Activated naive CD4-positive, alpha-beta T cell treated with anti-CD3 and anti-CD28 coated beads, Interleukin-2, amount 50 U/mL, for 72 hours (primary cell): ENCODE results near the gene KRTAP5-6. TPM values are rescaled to one million over a fixed set of nuclear protein-coding genes. Genes with fewer than 3 reads are reported as not detected.

ENCODE experiments used
- ATAC-seq, 2 donors: fragments of 150-1000 bp; cut with Tn5 transposase; 2 replicates each; pipeline ENCODE4 v1.10.0; 2021; ENCODE audit warnings: mild to moderate bottlenecking in 2 of 2, moderate library complexity in 2 of 2
- DNase-seq, 2 donors: peaks; one replicate each; pipeline ENCODE4 v3.0.0; 2021 to 2022; ENCODE audit warnings: low spot score in 2 of 2
- H3K27ac Mint-ChIP-seq, 2 donors: one replicate each; pipeline ENCODE4 v1.8.0; 2022; ENCODE audit warnings: mild to moderate bottlenecking in 2 of 2, mixed read lengths in 2 of 2
- H3K36me3 Mint-ChIP-seq, 2 donors: one replicate each; pipeline ENCODE4 v1.8.0; 2022; ENCODE audit warnings: mixed read lengths in 2 of 2
- H3K9me3 Mint-ChIP-seq, 2 donors: one replicate each; pipeline ENCODE4 v1.8.0; 2022; ENCODE audit warnings: mixed read lengths in 2 of 2
- total RNA-seq, 2 donors: library from RNA; stranded (reverse); gene quantifications; one replicate each; pipeline ENCODE4 v1.2.3, GENCODE V29; 2022

KRTAP5-6 gene, protein sequence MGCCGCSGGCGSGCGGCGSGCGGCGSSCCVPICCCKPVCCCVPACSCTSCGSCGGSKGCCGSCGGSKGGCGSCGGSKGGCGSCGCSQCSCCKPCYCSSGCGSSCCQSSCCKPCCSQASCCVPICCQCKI
- not detected for total RNA-seq

DNA sequence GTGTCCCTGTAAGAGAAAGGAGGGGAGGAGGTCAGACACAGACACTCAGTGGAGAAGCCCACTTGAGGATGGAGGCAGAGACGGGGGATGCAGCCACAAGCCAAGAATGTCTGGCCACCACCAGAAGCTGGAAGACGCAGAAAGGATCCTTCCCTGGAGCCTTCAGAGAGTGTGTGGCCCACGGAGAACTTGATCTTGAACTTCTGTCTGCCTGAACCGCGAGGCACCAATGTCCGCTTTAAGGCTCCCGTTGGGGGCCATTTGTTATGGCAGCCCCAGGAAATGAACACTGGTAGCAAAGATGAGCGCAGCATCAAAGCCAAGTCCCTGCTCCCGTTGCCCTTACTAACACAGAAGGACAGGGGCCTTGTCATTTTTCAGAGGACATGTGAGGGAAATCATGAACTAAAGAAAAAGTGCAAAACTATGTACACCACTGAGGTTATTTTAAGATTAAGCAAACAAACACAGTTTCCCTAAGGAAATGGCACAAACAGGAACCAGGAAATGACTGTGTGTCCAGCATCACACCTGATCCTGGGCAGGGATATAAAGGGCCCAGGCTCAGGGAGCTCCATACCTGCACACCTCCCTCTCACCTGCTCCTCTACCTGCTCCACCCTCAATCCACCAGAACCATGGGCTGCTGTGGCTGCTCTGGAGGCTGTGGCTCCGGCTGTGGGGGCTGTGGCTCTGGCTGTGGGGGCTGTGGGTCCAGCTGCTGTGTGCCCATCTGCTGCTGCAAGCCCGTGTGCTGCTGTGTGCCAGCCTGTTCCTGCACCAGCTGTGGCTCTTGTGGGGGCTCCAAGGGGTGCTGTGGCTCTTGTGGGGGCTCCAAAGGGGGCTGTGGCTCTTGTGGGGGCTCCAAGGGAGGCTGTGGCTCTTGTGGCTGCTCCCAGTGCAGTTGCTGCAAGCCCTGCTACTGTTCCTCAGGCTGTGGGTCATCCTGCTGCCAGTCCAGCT is at the start of gene KRTAP5-6:
KRTAP5-6 (plus strand) TSS at position 588 of the 963 bp plus-strand sequence; CDS start at position 639, 51 bp downstream.
- Mint-ChIP-seq H3K36me3 (peaks cover 8% of the 10 kb centered on the region in 2 donors), H3K27ac (no peak within 1 kb of the TSS), H3K9me3 (peaks cover 0 to 7% of the 10 kb centered on the region in 2 donors)
- no peak for ATAC-seq
- DNase-seq, result no peak

- Mint-ChIP-seq H3K27ac (no peak overlapping the region), H3K9me3 (no peaks in the 10 kb centered on the region), H3K36me3 (no peaks in the 10 kb centered on the region)
- no peak for DNase-seq
- ATAC-seq, result no peak
Observed at GRCh38 chr11:1647901-1648652, 48.9 kb upstream of the KRTAP5-6 start.

DNA sequence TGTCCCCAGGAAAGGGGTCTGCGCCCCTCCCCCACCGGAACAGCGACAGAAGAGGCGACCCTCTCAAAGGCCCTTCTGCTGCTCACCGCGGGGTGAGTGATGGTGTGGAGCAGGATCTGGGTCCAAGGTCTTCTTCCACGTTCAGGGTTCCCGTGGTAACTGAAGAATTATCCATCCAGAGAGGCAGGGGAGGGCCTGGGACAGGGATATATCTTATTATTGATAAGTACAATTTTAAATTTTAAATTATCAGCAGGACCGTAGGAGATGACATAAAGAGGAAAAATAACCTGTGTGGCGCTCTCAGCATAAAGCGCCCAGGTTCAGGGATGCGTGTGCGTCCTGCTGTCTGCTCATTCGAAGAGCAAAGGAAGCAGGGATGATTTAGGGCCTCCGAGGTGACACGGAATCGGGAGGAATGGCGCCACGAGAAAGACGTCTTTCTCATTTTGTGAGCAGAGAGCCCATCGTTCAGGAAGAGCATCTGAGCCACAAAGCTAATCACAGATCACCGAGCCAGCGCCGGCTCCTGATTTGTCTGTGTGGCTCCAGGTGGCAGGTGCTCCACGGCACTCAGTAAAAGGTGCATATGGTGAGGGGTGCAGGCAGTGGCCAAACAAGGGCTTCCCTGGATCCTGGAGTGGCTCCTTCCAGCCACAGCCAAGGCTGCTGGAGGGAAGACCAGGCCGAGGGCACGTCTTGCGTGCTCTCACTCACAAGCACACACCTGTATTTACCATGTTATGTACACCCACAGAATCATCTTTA is 48.2 kb upstream of the KRTAP5-6 start:
- ATAC-seq, result no peak
- Mint-ChIP-seq H3K9me3 (no peaks in the 10 kb centered on the region), H3K36me3 (no peaks in the 10 kb centered on the region), H3K27ac (no peak overlapping the region)
- DNase-seq, result no peak

GRCh38 chr11:1650034-1650917 is 46.7 kb upstream of the KRTAP5-6 start:
- Mint-ChIP-seq H3K36me3 (no peaks in the 10 kb centered on the region), H3K9me3 (no peaks in the 10 kb centered on the region), H3K27ac (no peak overlapping the region)
- DNase-seq, result no peak
- no peak for ATAC-seq

GRCh38 chr11:1650918-1651262 is 46.1 kb upstream of the KRTAP5-6 start:
- Mint-ChIP-seq H3K27ac (no peak overlapping the region), H3K36me3 (no peaks in the 10 kb centered on the region), H3K9me3 (no peaks in the 10 kb centered on the region)
- ATAC-seq, result no peak
- no peak for DNase-seq

DNA sequence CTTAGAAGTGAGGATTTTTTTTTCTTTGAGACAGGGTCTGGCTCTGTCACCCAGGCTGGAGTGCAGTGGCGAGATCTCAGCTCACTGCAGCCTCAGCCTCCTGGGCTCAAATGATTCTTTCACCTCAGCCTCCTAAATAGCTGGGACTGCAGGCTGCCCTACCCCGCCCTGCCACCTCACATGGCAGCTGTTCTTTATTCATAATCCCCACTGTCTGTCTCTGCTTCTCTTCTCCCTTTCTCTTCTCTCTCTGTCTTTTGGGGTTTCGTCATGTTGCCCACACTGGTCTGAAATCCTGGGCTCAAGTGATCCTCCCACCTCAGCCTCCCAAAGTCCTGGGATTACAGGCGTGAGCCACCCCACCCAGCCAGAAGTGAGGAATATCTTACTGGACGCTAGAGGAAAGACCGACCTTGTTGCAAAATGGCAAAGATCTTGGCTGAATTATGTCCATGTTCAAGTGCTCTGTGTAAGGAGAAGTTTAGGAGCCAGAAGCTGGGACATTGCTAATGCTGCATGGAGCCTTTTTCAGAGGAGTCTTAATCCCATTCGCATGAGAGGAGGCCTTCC is 45.5 kb upstream of the KRTAP5-6 start:
- Mint-ChIP-seq H3K27ac (no peak overlapping the region), H3K9me3 (no peaks in the 10 kb centered on the region), H3K36me3 (no peaks in the 10 kb centered on the region)
- ATAC-seq, result no peak
- DNase-seq, result no peak

DNA sequence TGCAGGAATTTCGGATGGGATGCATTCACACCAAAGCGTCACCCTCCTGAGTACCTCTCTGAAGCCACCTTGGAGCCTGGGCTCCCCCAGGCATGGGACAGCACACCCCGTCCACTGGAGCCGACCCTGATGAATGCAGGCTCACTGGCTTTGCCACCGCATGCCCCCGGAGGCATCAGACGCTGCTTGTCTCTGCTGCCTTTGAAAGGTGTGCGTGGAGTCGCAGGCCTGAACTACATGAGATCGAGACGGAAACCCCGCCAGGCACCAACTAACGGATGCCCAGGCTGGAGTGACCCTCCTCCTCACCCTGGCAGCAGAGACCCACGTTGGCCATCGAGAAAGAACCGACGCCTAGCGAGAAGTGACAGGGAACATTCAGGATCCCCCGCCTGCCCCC is 45.0 kb upstream of the KRTAP5-6 start:
- H3K36me3 Mint-ChIP-seq, result no peaks in the 10 kb centered on the region
- ATAC-seq (no peak), DNase-seq (peak in 1 of 2 donors; percentile 45)
- H3K27ac Mint-ChIP-seq, result no peak overlapping the region
- no peaks in the 10 kb centered on the region for H3K9me3 Mint-ChIP-seq

- Mint-ChIP-seq H3K36me3 (no peaks in the 10 kb centered on the region), H3K27ac (no peak overlapping the region), H3K9me3 (no peaks in the 10 kb centered on the region)
- DNase-seq (no peak), ATAC-seq (no peak)
Observed at GRCh38 chr11:1652442-1652770, 44.6 kb upstream of the KRTAP5-6 start.

GRCh38 chr11:1652771-1653540 is 44.0 kb upstream of the KRTAP5-6 start:
- ATAC-seq (peak; percentile 80 to 87), DNase-seq (peak; percentile 72 to 85)
- Mint-ChIP-seq H3K9me3 (no peaks in the 10 kb centered on the region), H3K27ac (no peak overlapping the region), H3K36me3 (no peaks in the 10 kb centered on the region)

DNA sequence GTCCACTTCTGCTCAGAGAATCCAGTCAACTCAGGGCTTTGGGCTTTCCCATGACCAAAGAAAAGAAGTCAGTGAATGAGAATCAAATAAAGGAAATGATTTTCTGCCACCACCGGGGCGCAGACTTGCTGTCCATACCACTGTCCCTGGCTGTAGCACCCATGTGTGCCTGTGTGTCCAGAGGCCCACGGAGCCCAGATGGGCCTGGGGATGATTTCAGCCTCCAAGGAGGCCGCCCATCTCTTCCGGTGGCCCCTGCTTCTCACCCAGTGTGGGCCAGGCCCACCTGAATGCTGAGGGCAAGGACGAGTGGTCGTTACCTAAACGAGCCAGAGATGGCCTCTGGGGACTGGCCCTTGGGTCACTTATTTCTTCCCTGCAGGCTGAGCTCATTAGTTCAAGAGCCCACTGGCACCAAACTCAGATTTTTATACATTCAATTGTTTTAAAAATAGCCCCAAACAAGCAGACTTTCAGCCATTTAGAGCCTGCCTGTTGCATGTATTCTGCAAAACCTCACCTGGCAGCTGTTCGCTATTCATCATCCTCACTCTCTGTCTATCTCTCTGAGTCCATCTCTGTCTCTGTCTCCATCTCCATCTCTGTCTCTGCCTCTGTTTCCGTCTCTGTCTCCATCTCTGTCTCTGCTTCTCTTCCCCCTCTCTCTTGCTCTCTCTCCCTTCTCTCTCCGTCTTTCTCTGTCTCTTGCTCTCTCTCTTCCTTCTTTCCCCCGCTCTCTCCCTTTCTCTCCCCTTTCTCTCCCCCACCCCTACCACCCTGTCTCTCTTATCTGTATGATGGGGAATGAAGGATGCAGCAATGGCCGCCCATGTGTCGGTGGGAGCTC is 43.2 kb upstream of the KRTAP5-6 start:
- Mint-ChIP-seq H3K27ac (no peak overlapping the region), H3K9me3 (no peaks in the 10 kb centered on the region), H3K36me3 (no peaks in the 10 kb centered on the region)
- DNase-seq (no peak), ATAC-seq (no peak)

DNA sequence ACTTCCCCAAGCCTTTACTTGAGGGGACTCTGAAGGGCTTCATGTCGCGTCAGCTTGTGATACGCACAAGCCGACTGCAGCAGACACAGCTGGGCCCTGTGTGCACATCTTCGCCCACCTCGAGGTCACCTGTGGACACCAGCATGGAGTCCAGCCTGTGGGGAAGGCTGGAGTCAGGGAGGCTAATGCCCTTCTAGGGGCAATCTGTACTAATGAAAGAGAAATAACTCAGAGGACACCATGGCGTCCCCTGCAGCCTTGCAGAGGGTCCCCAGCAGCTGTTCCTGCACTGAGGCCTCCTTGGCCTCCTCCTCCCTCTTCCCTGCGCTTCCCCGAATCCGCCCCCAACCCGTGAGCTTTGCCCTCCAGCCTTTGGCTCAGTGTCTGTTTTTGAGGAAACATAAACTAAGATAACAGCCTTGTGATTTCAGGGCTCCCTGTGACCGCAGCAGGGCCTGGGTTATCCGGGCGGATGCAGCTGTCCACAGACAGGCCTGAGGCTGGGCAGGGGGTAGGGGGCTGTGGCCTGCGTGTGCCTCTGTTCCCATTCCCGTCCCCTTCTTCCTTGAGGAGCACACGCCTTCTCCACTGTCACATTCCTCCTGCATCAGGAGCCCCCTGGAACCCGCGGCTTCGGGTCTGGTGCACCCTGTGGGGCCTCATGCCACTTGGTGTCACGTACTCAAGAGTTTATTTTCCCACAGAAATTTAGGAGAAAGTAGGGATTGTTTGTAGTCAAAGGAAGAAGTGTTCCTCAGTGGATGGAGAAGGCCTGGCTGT is 42.4 kb upstream of the KRTAP5-6 start:
- peak overlapping the region in 1 of 2 donors; percentile 62 for H3K27ac Mint-ChIP-seq
- ATAC-seq, result no peak
- no peaks in the 10 kb centered on the region for H3K36me3 Mint-ChIP-seq
- H3K9me3 Mint-ChIP-seq, result no peaks in the 10 kb centered on the region
- peak in 1 of 2 donors; percentile 38 for DNase-seq

DNA sequence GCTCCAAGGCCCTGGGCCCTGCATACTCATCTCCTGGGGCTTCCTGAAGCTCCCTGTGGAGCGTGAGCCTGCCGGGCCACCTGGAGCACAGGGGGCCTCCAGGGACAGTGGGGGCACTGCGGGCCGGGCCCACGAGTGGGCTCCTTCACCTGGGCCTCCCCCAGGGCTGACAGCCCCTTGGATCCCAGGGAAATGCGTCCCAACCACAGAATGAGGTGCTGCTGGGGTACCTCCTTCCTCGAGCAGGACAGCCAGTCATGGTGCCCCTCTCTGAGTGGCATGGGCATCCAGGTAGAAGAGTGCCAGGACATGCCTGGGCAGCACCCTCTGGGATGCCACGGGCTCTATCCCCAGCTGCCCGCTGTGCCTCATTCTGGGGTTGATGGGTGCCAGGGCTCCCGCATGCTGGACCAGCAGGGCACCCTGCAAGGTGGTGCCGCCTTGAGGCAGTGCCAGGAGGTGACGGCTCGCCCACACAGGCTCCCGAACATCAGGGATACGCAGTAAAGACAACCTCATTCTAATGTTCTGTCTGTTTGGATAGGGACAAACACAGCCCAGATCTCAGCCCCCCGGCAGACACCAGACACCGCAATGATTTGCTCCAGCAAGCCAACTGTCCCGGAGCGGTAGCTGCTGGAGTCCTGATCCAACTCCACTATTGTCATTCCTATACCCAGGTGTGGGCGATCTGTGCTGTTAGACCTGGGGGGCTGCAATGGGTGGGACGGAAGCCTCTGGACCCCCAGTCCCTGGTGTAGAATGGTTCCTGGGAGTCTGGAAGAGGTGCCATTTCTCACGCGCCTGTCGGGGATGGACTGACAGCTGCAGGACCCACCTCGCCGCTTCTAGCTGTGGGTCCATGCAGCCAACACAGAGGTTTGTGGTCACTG is 41.6 kb upstream of the KRTAP5-6 start:
- peak overlapping the region in 1 of 2 donors; percentile 18 for H3K27ac Mint-ChIP-seq
- ATAC-seq, result no peak
- H3K9me3 Mint-ChIP-seq, result no peaks in the 10 kb centered on the region
- H3K36me3 Mint-ChIP-seq, result no peaks in the 10 kb centered on the region
- DNase-seq, result peak in 1 of 2 donors; percentile 46

- Mint-ChIP-seq H3K27ac (peak overlapping the region in 1 of 2 donors; percentile 18), H3K36me3 (no peaks in the 10 kb centered on the region), H3K9me3 (no peaks in the 10 kb centered on the region)
- DNase-seq (peak in 1 of 2 donors; percentile 47), ATAC-seq (no peak)
Observed at GRCh38 chr11:1656061-1656441, 40.9 kb upstream of the KRTAP5-6 start.
